GM18526 (cell line): ENCODE results near the gene TMEM132E.

Experiments
- POLR2A ChIP-seq: IDR thresholded peaks from 3 replicates; pipeline ENCODE4 v1.6.1; 2011; ENCODE audit not compliant: insufficient read length; ENCODE audit errors: extremely low read depth

Gene TMEM132E

DNA sequence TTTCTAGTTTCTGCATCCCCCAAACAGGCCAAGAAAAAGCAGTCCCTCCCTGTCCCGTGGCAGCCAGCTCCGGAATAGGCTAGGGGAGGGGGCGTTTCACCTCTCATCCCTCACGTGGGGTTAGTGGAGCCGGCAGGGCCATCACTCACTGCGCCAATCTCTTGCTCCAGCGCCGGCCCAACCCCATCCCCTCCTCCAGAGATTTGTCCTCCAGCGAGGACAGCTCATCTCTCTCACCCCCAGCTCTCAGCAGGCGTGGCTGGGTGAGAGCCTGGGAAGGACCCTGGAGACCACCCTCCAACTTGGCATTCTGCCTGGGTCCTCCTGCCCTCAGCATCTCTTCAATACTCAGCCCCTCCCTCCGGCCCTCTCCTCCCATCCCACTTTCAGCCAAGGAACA, 74.1 kb downstream of the TMEM132E start:
- TF ChIP-seq POLR2A = no peak

DNA sequence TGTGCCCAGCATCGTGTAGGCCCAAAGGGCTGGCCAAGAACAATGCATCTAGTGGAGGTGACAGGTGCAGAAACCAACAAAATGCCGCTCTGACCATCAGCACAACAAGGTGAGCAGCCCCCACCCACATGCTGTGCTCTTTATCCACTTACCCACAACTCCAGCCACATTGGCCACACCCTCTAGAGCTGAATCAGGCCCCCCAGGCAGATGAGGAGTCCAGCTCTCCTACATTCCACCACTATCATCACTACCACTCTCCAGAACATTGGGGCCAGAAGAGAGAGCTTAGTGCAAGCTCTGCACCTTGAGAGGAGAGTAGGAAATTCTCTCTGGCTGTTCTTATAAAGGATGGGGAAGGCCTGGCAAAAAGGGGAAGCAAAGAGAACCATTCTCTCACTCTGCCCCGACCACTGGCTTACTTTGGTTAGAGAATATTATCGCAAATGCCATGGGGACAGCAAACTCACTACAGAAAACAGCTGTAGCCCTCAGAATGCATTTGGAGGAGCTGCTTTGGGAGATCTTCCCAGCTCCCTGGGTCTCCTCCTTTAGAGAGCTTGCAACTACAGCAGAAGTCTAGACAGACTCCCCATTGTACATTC, 75.0 kb downstream of the TMEM132E start:
- no peak for TF ChIP-seq POLR2A

GRCh38 chr17:34654881-34655276, 75.5 kb downstream of the TMEM132E start:
- no peak for TF ChIP-seq POLR2A

DNA sequence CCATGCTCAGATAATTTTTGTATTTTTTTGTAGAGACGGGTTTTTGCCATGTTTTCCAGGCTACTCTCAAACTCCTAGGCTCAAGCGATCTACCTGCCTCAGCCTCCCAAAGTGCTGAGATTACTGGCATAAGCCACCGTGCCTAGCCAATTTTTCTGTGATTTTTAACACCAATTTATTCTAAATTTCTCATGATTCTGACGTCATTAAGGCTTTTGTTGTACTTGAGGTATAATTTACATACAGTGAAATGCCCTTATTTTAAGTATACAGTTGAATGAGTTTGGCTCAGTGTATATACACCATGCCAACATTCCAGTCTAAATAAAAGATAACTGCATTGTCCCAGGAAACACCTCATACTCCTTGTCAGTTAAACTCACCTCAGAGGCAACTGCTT, 77.4 kb downstream of the TMEM132E start:
- TF ChIP-seq POLR2A = no peak

GRCh38 chr17:34658811-34659560, 79.6 kb downstream of the TMEM132E start:
- TF ChIP-seq POLR2A = no peak

GRCh38 chr17:34663714-34664113, 84.3 kb downstream of the TMEM132E start:
- no peak for TF ChIP-seq POLR2A

GRCh38 chr17:34665150-34665806, 85.9 kb downstream of the TMEM132E start:
- no peak for TF ChIP-seq POLR2A

DNA sequence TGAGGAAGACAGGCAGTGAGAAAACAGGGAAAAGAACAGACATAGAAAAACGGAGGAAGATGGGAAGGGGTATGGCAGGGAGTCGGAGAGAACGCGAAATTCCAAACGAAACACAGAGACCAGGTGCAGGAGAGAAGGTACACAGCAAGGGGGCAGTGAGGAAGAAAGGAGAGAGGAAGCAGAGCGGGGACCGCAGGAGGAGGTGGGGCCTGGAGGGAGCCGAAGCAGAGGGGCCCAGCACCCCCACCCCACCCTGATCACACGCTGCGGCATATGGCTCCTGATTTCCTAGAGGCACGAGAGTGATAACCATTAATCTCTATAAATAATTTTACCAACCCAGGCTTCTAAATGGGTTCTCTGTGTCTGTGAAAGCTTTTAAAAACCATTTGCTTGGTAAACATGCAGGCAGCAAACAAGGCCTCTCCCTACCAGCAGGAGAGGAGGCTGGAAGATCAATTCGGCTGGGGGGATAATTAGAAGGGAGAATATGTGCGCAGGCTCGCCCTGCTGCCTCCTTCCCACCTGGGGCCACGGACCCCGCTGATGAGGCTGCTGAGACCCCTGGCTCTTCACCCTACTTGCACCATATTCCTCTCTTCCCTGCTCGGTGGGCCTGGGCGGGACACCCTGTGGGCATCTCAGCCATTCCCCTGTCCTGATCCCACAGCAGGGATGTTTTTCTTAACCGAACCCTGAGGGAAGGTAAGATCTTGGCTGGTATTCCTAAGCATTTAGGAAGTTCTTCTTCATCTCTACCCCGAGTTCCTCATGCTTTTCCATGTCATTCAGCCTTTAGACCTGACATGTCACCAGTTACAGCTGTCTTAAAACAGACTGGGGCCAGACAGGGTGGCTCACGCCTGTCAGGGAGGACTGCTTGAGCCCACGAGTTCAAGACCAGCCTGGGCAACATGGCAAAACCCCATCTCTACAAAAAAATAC, 86.7 kb downstream of the TMEM132E start:
- TF ChIP-seq POLR2A = no peak

DNA sequence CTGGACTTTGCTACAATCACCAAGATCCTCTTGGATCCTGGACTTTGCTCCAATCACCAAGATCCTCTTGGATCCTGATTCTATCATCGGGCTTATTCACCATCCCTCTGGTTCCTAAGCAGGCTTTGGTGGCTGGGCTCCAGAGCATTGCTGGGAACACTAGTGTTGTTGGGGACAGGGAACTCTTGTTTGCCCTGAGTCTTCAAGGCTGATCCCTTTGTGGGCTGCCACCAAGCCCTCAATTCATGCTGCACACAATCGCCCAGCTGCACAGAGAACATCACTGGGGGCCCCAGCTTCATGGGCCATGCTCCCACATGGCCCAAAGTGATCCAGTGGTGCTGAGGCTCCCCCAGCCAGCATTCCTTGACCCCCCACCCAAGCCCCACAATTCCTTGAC, 88.3 kb downstream of the TMEM132E start:
- no peak for TF ChIP-seq POLR2A

DNA sequence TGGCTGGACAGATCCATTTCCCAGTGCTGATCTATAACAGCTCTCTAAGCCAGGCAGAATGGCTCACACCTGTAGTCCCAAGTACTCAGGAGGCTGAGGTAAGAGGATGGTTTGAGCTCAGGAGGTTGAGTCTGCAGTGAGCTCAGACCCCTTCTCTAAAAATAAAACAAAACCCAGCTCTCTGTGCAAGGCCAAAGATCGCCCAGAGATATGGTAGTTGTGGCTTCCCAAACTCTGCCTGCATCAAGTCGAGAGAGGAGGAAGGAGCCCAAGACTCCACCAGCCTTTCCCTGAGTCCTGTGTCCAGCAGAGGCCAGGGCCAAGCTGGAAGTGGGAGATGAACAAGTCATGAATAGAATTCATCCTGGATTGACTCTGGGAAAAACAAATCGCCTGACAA, 88.8 kb downstream of the TMEM132E start:
- TF ChIP-seq POLR2A = no peak

DNA sequence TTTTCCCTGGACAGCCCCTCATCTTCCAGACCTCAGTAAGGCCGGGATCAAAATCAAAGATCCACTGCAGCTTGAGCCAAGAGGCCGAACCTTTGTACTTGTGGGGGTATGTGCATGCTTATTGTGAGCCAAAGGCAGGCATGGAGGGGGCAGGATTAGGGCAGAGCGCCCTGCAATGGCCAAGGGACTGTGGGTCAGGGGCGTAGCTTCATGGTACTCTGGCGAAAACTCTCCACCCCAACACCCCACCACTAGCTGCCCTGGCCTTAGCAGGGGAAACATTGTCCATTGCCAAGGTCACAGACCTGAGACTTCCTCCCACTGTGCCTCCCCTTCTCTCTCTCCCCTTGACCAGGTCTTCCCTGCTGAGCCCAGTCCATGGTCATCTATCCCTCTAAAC, 90.1 kb downstream of the TMEM132E start:
- TF ChIP-seq POLR2A = no peak

DNA sequence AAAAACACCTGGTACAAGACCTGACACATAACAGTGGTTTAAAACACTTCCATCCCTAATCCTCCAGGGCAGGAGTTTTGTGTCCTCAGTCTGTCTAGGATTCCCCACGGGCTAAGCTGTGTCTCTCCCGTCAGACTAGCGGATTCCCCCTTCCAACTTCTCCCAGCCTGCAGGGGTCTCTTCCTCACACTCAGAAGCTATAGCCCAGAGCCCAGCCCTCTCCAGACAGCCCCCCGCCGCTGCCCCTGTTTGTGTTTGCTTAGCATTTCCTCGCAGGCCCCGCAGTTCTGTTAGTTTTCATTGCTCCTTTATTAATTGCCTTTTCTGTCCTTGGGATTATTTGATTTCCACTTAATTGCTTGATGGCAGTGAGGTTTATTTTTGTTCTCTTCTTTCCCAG, 91.2 kb downstream of the TMEM132E start:
- no peak for TF ChIP-seq POLR2A

DNA sequence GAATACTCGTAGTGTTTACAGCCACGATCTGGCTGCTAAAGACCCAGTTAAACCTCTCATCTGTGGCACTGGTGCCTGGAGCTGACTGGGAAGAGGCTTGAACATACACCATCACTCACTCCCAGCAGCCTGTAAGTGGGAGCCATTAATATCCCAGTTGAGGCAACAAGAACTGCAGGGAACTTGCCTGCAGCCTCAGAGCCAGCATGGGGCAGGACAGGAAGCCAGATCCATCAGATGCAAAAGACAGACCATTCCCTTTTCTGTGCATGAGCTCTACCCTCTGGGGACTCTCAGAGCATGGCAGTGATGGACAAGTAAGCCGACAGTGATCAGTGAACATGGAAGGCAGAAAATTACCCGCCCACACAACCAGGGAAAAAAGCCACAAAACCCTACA, 91.8 kb downstream of the TMEM132E start:
- TF ChIP-seq POLR2A = no peak

DNA sequence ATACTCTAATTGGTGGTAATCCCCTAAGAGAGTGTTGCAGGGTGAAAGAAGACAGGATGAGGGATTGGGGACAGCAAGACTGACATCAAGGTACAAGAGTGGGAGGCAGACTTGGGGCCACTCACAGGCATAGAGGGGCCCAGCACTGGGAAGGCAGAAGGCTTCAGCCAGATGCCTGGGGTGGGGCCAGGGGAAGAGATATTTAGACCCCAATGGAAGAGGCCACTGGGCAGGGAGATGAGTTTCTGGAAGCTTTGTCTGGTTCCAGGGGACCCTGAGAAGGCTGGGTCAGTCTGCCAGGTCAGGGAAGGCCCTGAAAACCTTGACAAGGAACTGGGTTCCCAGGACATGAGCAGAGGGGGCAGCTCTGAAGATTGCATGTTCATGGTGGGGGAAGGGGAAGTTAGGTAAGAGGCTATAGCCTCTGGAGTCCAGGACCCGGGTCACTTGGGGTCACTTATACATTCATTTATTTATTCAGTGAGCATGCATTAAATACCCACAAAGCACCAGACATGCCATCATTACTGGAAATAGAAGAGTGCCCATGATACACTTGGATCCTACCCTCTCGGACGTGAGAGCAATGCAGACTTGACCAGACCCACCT, 92.9 kb downstream of the TMEM132E start:
- no peak for TF ChIP-seq POLR2A

- no peak for TF ChIP-seq POLR2A
These were observed 94.1 kb downstream of the TMEM132E start for GRCh38 chr17:34673516-34673915.
